Inferior parietal cortex (tissue), 1 donor: Measurements from ENCODE around the gene ZFPL1.
A peak's percentile ranks its signal among the peaks of the same experiment; 100 is the strongest.

Source experiments
- DNase-seq: peaks from one replicate; pipeline ENCODE4 v3.0.0-alpha.2; 2016; ENCODE audit errors: extremely low spot score

Gene ZFPL1

DNA sequence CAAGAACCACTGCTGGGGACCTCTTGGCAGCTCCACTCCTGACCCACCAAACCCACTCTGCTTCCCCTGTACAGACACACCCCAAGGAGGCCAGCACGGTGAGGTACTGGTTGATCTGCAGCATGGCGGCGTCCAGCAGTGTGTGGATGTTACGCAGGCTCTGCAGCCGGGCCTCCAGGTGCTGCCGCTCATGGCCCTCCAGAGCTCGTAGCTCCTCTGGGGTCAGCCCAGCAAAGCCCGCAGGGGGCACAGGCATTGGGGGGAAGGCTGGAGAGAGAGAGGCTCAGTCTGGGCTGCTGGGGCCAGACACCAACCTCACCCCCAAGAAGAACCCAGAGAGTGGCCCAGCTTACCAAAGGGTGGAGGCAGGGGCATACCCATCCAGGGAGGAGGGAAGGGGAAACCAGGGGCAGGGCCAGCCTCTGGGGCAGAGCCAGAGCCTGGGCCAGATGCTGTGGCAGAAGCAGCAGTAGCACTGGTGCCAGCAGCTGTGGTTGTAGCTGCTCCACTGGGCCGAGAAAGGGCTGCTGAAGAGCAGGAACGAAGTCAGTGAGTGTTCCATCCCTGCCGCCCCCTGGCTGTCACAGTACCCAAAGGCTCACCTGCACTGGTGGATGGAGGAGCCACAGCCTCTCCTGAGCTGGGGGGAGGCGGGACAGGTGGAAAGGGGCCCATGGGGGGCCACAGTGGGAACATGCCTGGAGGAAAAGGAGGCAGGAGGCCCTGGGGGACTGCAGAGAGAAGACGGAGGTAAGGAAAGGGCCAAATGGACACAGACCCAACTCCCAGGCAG is 45.8 kb downstream of the ZFPL1 start:
- DNase-seq: no peak

DNA sequence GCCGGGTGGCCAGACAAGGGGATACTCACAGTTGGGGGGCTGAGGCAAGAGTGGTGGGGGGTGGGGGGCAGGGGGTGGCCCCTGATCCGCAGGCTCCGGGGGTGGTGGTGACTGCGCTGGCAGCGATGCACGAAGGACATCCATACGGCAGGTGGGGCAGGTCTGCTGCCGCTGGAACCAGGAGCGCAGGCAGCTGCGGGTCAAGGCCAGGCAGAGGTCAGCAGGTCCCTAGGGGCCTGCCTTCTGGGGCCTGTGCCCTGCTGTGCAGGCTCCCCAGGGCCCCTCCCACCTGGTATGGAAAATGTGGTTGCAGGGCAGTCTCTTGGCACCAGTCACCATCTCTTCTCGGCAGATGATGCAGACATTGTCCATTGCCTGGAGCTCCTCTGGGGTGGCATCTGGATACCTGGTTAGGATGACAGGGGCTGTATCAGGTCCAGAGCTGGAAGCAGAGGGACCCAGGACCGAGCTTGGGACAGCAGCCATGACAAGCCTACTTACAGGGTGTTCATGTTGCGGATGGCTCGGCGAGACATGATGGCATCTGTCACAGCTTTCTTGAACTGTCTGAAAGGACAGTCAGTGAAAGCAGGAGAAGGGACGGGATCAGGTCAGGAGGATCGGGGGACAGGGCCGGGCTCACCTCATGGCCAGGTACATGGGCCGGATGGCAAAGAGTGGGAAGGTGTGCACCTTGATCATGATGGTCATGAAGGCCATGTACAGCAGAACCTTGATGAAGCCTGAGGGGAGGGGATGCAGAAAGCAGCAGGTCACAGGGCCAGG is 46.8 kb downstream of the ZFPL1 start:
- DNase-seq: no peak

DNA sequence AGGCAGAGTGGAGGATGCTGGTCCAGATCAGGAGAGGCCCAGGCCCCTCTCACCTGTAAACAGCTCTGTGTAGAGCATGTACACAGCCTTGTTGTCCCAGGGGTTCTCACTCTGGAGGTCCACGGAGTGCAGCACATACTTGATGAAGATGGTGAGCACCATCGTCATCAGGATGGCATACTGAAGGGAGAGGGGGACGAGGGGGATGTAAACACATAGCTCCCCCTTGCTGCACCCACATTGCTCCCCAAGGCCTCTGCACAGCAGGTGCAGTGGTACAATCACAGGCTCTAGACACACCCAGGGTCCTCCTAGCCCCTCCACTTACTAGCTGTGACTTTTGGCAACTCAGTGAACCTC is 47.4 kb downstream of the ZFPL1 start:
- no peak for DNase-seq

DNA sequence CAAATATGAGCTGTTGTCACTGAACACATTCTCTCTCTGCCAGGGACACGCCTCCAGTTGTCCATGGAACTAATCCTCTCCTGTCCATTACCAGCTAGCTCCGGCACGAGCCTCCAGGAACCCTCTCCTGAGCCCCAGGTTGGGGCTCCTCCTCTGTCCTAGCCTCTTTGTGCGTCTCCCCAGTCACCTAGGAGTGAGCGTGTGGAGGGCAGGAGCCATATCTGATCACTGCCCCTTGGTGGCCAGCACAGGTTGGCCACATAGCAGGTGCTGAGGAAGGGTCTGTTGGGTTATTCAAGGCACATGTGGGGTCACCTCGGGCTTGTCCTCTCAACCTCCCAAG is 47.8 kb downstream of the ZFPL1 start:
- DNase-seq: no peak

DNA sequence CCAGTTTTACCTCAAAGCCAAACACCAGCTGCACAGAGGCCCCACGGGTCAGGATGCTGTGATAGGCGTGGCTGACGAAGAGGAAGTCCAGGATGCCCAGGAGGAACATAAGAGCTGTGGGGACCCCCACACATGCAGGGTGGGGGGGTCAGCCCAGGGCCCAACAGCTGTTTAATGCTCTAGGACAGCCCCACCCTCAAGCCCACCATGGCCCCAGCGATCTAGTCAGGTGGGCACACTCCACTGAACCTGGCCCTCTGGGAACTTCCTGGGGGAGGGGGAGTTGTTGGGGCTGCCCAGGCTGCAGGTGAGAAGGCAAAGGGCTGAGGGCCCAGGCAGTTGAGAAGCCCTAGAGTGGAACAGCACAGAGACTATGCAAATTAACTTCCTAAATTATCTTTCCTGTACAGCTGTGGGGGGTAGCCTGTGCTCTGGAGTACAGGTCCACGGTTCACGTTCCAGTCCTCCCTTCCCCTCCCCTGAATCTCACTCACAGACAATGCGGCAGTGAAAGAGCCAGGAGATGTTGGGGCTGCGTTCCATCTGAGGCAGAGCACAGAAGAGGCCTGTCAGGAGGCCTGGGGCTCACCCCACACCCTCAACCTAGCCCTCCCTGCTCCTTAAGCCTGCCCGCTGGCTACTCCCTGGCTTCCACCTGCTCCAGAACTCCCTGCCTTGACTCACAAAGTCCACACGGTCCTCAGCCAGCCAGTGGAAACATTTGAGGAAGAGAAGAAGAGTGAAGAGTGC is 48.4 kb downstream of the ZFPL1 start:
- DNase-seq: no peak

DNA sequence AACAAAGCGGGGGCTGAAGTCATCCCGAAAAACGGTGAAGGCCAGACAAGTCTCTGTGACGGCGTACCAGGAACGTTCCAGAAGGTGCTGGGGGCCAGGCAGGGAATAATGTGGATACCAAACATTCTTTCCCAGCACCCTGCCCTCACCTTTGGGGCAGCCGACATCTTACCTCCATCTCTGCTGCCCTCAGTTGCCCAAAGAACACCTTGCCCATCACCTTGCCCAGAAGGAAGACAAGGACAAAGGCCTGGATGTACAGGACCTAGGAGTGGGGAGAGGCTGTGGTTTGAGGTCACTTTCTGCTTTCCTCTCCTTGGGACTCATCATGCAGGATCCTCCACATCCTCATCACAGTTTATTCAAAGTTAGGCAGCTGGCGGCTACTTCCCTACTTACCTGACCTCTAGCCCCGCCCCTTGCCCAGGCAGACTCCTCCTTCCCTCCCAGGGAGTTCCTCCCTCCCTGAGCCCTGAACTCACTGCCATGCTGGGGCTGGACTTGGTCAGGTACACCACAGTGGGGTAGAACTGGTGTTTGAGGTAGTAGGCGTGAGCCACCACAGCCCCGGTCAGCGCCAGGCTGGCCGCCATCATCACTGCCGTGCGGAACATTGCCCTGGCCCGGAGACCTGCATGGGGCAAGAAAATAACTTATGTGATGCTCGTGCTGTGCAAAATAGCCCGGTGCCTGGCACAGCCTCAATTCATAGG is 49.1 kb downstream of the ZFPL1 start:
- DNase-seq: no peak

DNA sequence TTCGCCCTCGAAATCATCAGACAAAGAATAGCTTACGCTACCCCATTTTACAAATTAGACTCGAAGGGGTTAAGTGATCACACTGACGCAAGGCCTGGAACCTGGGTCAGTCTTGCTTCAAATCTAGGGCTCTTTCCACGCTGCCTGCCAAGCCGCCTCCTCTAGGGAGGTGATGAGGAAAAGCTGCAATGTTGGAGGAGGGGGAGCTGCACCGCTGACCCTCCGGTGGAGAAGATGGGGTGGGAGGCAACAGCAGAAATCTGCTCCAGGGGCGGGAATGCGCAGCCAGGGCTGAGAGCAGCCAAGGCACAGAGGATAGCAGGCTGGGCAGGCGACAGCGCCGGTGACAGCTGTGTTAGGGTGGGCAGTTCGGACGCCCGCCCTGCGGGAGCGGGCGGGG is 49.7 kb downstream of the ZFPL1 start:
- DNase-seq: no peak

DNA sequence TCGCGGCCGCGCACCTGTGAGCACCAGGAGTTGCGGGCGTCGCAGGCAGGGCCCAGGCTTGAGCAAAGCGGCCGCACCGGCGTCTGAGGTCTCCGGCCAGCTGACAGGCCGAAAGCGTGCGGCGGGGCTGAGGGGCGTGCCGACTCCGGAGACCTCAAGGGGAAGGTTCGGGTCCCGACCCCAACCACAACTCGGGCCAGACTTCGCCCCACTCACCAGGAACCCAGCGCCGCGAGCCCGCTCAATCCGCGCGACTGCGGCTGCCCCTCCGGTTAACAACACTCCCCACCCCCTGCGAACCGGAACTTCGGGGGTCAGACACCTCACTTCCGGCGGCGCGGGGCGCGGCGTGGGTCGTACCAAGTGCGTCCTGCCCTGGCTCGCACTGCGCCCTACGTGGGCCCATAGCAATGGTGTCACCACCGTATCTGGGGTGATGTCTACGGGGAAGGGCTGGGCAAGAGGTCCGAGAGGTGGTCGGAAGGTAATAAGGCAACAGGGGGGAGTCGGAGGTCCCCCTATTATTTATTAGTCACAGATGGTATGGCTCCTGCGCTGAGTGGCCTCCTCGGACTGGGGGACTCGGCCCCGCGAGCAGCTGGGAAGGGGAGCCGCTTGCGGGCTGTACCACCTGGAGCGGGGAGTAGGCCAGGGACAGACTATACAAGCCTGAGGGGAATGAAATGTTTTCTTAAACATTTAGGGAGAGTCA is 50.4 kb downstream of the ZFPL1 start, which contains the start of gene SYVN1:
SYVN1 (minus strand) TSS at position 280 of the 712 bp plus-strand sequence. CDS start 918 bp downstream, outside the sequence.
- DNase-seq: peak; percentile 93

DNA sequence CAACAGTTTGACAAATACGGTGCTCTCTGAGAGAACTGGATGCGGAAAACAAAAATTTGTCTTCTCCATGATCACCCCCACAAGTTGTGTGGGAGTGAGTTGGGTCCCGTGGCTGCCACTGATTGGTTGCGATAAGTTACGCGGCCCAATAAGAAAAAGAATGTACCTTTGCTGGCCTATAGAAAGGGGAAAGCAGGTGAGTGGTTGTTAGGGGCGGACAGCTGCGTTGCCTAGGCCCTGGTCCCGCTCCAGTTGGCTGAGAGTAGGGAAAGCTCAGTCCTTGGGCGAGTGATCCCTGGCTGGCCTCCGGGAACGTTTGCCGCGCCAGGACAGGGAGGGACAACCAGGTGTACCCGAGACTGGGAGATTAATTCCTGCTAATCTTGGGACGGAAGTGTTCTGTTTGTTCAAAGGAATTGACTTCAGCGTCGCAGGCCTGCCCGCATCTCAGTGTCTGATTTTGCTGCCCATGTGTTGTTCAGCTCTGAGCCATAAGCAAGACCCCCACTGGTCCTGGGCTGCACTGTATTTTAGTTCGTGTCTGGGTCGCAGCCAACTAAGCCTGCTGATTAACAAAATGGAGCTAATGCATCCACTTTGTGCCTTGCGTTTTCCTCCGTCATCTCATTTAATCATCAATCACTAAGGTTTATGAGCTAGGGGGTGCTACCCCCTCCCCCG is 51.1 kb downstream of the ZFPL1 start:
- DNase-seq: peak; percentile 92

DNA sequence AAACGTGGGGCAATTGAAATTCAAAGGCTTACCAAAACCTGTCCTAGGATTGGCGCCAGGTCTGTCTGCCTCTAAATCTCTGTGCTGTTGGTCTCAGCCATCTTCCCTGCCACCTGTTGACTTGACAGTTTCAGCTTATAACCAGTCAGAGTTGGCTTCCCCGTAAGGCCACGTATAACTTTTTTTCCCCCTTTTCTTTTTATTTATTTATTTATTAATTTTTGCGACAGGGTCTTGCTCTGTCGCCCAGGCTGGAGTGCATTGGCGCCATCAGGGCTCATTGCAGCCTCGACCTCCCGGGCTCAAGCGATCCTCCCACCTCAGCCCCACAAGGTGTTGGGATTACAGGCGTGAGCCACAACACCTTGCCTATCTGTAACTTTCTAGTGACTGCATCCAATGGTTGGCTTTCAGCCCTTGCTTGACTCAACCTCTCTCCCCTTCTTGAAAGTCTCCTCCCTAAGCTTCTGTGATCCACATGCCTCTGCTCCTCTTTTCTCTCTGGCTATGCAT is 51.7 kb downstream of the ZFPL1 start:
- DNase-seq: no peak

DNA sequence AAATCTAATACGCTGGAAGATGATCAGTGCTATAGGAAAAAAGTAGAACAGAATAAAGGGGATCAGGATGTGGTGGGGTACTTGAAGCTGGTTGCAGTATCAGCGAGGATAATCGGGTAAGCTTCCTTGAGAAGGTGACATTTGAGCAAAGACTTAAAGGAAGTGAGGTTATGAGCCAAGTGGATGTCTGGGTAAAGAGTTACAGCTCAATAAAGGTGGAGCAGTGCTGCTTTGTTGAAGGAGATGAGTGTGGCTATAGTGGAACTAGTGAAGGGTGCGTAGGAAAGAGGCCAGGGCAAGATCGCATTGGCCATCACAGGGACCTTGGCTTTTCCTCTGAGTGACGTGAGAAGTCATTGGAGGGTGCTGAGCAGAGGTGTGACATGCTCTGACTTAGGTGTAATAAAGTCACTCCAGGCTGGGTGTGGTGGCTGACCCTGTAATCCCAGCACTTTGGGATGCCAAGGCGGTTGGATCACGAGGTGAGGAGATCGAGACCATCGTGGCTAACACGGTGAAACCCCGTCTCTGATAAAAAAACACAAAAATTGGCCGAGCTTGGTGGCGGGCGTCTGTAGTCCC is 52.6 kb downstream of the ZFPL1 start:
- DNase-seq: no peak
